WTC11 (cell line): ENCODE results near the gene MFSD12. TPM values are rescaled to one million over a fixed set of nuclear protein-coding genes. Genes with fewer than 3 reads are reported as not detected.

Experiments
- ATAC-seq: fragments of 200-7000 bp; cut with Tn5 transposase; 2 replicates; pipeline ENCODE4 v1.10.0; 2021; ENCODE audit warnings: mild to moderate bottlenecking, moderate library complexity
- CTCF ChIA-PET: fragments of 300-600 bp; sonication (Branson Sonifier 250); formaldehyde crosslinking; loops from one replicate; lab custom pipeline; 2021; ENCODE audit warnings: antibody characterized with exemption; lab: Charles Lee
- POLR2A ChIA-PET: fragments of 350-600 bp; sonication (Branson Sonifier 250); formaldehyde crosslinking; loops from one replicate; lab custom pipeline; 2021; ENCODE audit warnings: antibody characterized with exemption; lab: Charles Lee
- DNase-seq: peaks from one replicate; pipeline ENCODE4 v3.0.0; 2021; ENCODE audit warnings: low spot score
- H3K27ac Mint-ChIP-seq: 2 replicates; pipeline ENCODE4 v1.8.0; 2021; ENCODE audit warnings: mixed read lengths
- H3K27me3 Mint-ChIP-seq: 2 replicates; pipeline ENCODE4 v1.8.0; 2021; ENCODE audit warnings: low read depth, mild to moderate bottlenecking, moderate library complexity, mixed read lengths
- H3K36me3 Mint-ChIP-seq: 2 replicates; pipeline ENCODE4 v1.8.0; 2021; ENCODE audit warnings: mixed read lengths
- H3K4me1 Mint-ChIP-seq: 2 replicates; pipeline ENCODE4 v1.8.0; 2022; ENCODE audit warnings: mixed read lengths
- H3K4me3 Mint-ChIP-seq: 2 replicates; pipeline ENCODE4 v1.8.0; 2021; ENCODE audit warnings: mild to moderate bottlenecking, moderate library complexity, mixed read lengths
- H3K9me3 Mint-ChIP-seq: 2 replicates; pipeline ENCODE4 v1.8.0; 2021; ENCODE audit warnings: mixed read lengths
- CTCF ChIP-seq: fragments of 200-600 bp; IDR thresholded peaks from 2 replicates; pipeline ENCODE4 v1.8.0; 2022; ENCODE audit warnings: antibody characterized with exemption
- ESRRA ChIP-seq: sonication (generic); formaldehyde crosslinking; IDR thresholded peaks from 2 replicates; pipeline ENCODE4 v1.8.1; 2022; ENCODE audit warnings: mild to moderate bottlenecking, missing genetic modification reagents, borderline replicate concordance
- GABPB1 ChIP-seq: sonication (generic); formaldehyde crosslinking; IDR thresholded peaks from 2 replicates; pipeline ENCODE4 v1.8.1; 2023; ENCODE audit warnings: mild to moderate bottlenecking, missing genetic modification reagents
- JAZF1 ChIP-seq: fragments of 250-450 bp; sonication (Bioruptor Pico); IDR thresholded peaks from 2 replicates; pipeline ENCODE4 v1.9.0; 2021; ENCODE audit warnings: moderate library complexity, mild to moderate bottlenecking, inconsistent platforms
- KAT7 ChIP-seq: sonication (generic); formaldehyde crosslinking; IDR thresholded peaks from 2 replicates; pipeline ENCODE4 v1.8.1; 2023; ENCODE audit warnings: missing genetic modification reagents, mild to moderate bottlenecking, borderline replicate concordance
- MYBL2 ChIP-seq: sonication (generic); formaldehyde crosslinking; IDR thresholded peaks from 2 replicates; pipeline ENCODE4 v1.8.1; 2023; ENCODE audit warnings: mild to moderate bottlenecking, moderate library complexity, missing genetic modification reagents
- NR1H2 ChIP-seq: sonication (generic); formaldehyde crosslinking; IDR thresholded peaks from 2 replicates; pipeline ENCODE4 v1.9.0; 2021; ENCODE audit warnings: mild to moderate bottlenecking, moderate library complexity, missing genetic modification reagents
- NR2C2 ChIP-seq: sonication (generic); formaldehyde crosslinking; IDR thresholded peaks from 2 replicates; pipeline ENCODE4 v1.8.0; 2022; ENCODE audit warnings: mild to moderate bottlenecking, missing genetic modification reagents
- PRRX2 ChIP-seq: fragments of 250-450 bp; sonication (Bioruptor Pico); IDR thresholded peaks from 2 replicates; pipeline ENCODE4 v1.8.0; 2021; ENCODE audit warnings: mild to moderate bottlenecking
- RORB ChIP-seq: fragments of 250-450 bp; sonication (Bioruptor Pico); IDR thresholded peaks from 2 replicates; pipeline ENCODE4 v1.9.0; 2021; ENCODE audit warnings: mild to moderate bottlenecking
- SMAD3 ChIP-seq: sonication (generic); formaldehyde crosslinking; IDR thresholded peaks from 2 replicates; pipeline ENCODE4 v1.8.0; 2022; ENCODE audit warnings: missing genetic modification reagents, mild to moderate bottlenecking, borderline replicate concordance
- TP53 ChIP-seq: sonication (generic); formaldehyde crosslinking; IDR thresholded peaks from 2 replicates; pipeline ENCODE4 v1.8.1; 2023; ENCODE audit warnings: mild to moderate bottlenecking, missing genetic modification reagents
- USF1 ChIP-seq: sonication (generic); formaldehyde crosslinking; IDR thresholded peaks from 2 replicates; pipeline ENCODE4 v1.8.0; 2022; ENCODE audit warnings: mild to moderate bottlenecking, missing genetic modification reagents
- ZMAT4 ChIP-seq: fragments of 250-450 bp; sonication (Bioruptor Pico); IDR thresholded peaks from 2 replicates; pipeline ENCODE4 v1.9.0; 2021; ENCODE audit warnings: mild to moderate bottlenecking
- total RNA-seq: library from RNA; stranded (reverse); gene quantifications from 3 replicates; pipeline ENCODE4 v1.2.3, GENCODE V29; 2021
- TF ChIP-seq, protein P1 (sequence below): sonication (generic); formaldehyde crosslinking; IDR thresholded peaks from 2 replicates; pipeline ENCODE4 v1.8.1; 2023; ENCODE audit warnings: mild to moderate bottlenecking, missing genetic modification reagents, borderline replicate concordance

Gene MFSD12
- total RNA-seq, 1 experiment from 2014 or later = 59.9 TPM

DNA sequence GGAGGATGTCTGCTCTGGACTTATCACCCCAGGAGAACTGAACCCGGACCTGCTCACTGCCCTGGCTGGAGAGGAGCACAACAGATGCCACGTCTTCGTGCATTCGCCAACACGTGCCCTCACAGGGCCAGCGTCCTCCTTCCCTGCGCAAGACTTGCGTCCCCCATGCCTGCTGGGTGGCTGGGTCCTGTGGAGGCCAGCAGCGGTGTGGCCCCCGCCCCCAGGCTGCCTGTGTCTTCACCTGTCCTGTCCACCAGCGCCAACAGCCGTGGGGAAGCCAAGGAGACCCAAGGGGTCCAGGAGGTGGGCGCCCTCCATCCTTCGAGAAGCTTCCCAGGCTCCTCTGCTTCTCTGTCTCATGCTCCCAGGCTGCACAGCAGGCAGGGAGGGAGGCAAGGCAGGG, 21.8 kb downstream of the MFSD12 start:
- Mint-ChIP-seq H3K36me3 (peaks cover 36% of the 10 kb centered on the region), H3K4me3 (no peak overlapping the region), H3K4me1 (peaks cover 9% of the 10 kb centered on the region), H3K9me3 (peaks cover 4% of the 10 kb centered on the region), H3K27ac (no peak overlapping the region), H3K27me3 (no peaks in the 10 kb centered on the region)
- ChIA-PET POLR2A (no interaction called here), CTCF (interaction anchor here (3.9 kb wide), 1 partner anchor 10 kb away, joined by 12 read pairs; no protein-coding TSS in a partner anchor)
- TF ChIP-seq JAZF1 (CRISPR knock-in tag) = no peak
- no peak for TF ChIP-seq KAT7 (CRISPR knock-in tag)
- no peak for TF ChIP-seq GABPB1
- TF ChIP-seq USF1 (CRISPR knock-in tag) = no peak
- no peak for TF ChIP-seq CTCF
- TF ChIP-seq NR2C2 = no peak
- TF ChIP-seq NR1H2 (CRISPR knock-in tag) = no peak
- no peak for TF ChIP-seq SMAD3 (CRISPR knock-in tag)
- no peak for TF ChIP-seq RORB (CRISPR knock-in tag)
- TF ChIP-seq, protein P1, sequence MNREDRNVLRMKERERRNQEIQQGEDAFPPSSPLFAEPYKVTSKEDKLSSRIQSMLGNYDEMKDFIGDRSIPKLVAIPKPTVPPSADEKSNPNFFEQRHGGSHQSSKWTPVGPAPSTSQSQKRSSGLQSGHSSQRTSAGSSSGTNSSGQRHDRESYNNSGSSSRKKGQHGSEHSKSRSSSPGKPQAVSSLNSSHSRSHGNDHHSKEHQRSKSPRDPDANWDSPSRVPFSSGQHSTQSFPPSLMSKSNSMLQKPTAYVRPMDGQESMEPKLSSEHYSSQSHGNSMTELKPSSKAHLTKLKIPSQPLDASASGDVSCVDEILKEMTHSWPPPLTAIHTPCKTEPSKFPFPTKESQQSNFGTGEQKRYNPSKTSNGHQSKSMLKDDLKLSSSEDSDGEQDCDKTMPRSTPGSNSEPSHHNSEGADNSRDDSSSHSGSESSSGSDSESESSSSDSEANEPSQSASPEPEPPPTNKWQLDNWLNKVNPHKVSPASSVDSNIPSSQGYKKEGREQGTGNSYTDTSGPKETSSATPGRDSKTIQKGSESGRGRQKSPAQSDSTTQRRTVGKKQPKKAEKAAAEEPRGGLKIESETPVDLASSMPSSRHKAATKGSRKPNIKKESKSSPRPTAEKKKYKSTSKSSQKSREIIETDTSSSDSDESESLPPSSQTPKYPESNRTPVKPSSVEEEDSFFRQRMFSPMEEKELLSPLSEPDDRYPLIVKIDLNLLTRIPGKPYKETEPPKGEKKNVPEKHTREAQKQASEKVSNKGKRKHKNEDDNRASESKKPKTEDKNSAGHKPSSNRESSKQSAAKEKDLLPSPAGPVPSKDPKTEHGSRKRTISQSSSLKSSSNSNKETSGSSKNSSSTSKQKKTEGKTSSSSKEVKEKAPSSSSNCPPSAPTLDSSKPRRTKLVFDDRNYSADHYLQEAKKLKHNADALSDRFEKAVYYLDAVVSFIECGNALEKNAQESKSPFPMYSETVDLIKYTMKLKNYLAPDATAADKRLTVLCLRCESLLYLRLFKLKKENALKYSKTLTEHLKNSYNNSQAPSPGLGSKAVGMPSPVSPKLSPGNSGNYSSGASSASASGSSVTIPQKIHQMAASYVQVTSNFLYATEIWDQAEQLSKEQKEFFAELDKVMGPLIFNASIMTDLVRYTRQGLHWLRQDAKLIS = no peak
- ATAC-seq = no peak
- no peak for DNase-seq

DNA sequence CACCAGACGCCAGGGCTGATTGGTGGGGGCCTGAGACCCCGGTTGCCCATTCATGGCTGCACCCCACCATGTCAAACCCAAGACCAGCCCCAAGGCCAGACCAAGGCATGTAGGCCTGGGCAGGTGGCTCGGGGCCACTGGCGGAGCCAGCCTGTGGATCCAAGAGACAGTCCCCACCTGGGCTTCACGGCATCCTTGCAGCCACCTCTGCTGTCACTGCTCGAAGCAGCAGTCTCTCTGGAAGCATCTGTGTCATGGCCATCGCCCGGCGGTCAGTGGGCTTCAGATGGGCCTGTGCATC, 22.2 kb downstream of the MFSD12 start:
- H3K27me3 Mint-ChIP-seq = no peaks in the 10 kb centered on the region

GRCh38 chr19:3534375-3535234, 22.8 kb downstream of the MFSD12 start:
- ATAC-seq (no peak), DNase-seq (no peak)
- H3K27me3 Mint-ChIP-seq = no peaks in the 10 kb centered on the region
- POLR2A ChIA-PET = no interaction called here
- H3K4me3 Mint-ChIP-seq = no peak overlapping the region
- H3K27ac Mint-ChIP-seq = no peak overlapping the region
- no peak for TF ChIP-seq ZMAT4
- no peak for TF ChIP-seq ESRRA (CRISPR knock-in tag)
- TF ChIP-seq MYBL2 (CRISPR knock-in tag) = no peak
- peaks cover 1% of the 10 kb centered on the region for H3K9me3 Mint-ChIP-seq
- CTCF ChIA-PET = interaction anchor here (3.9 kb wide), 1 partner anchor 11 kb away, joined by 12 read pairs; no protein-coding TSS in a partner anchor
- peaks cover 33% of the 10 kb centered on the region for H3K36me3 Mint-ChIP-seq
- peaks cover 9% of the 10 kb centered on the region for H3K4me1 Mint-ChIP-seq

More for the DNA sequence above, 22.2 kb downstream of the MFSD12 start:
- TF ChIP-seq PRRX2 (no peak), TP53 (CRISPR knock-in tag) (no peak)
- Mint-ChIP-seq H3K4me1 (peaks cover 9% of the 10 kb centered on the region), H3K9me3 (peaks cover 4% of the 10 kb centered on the region), H3K4me3 (no peak overlapping the region), H3K27ac (no peak overlapping the region), H3K36me3 (peaks cover 36% of the 10 kb centered on the region)
- ChIA-PET POLR2A (no interaction called here), CTCF (interaction anchor here (3.9 kb wide), 1 partner anchor 10 kb away, joined by 12 read pairs; no protein-coding TSS in a partner anchor)
- DNase-seq = no peak
- no peak for ATAC-seq
